Measurements from ENCODE around the gene BEAN1.

Gene BEAN1

GRCh38 chr16:66440970-66441369 lies 13.9 kb downstream of the BEAN1 start:
- Histone ChIP-seq H3K4me1 (ENCODE audit: control insufficient read depth, insufficient read depth, low read length) (no peaks in the 10 kb centered on the region), H3K9me3 (ENCODE audit: control insufficient read depth, insufficient read depth, low read depth, low read length) (no peaks in the 10 kb centered on the region), H3K27ac (ENCODE audit: extremely low read depth, low read depth, low read length) (no peak overlapping the region), H3K36me3 (ENCODE audit: control insufficient read depth in 2 of 2, insufficient read depth in 1 of 2, low read length in 2 of 2) (no peaks in the 10 kb centered on the region), H3K4me3 (ENCODE audit: low read depth, low read length) (no peak overlapping the region)
- POLR2A ChIA-PET: no interaction called here
- CTCF ChIA-PET: interaction anchor here (0.6 kb wide), 1 partner anchor 37 kb away, joined by 3 read pairs; no protein-coding TSS in a partner anchor
- TF ChIP-seq ZBTB17 (tag by site-specific recombination; IDR thresholded peaks at IDR 0.05) (no peak), ZNF138 (tag by site-specific recombination; IDR thresholded peaks at IDR 0.05; ENCODE audit: borderline replicate concordance) (no peak), ZNF704 (tag by site-specific recombination; IDR thresholded peaks at IDR 0.05) (no peak)

- ChIA-PET CTCF (interaction anchor here (0.6 to 1.0 kb wide), 2 partner anchors 36 kb away, joined by 3 read pairs; no protein-coding TSS in a partner anchor), POLR2A (no interaction called here)
- H3K27ac ChIP-seq (ENCODE audit: extremely low read depth, low read depth, low read length): no peak overlapping the region
- H3K4me3 ChIP-seq (ENCODE audit: low read depth, low read length): no peak overlapping the region
- no peaks in the 10 kb centered on the region for H3K9me3 ChIP-seq (ENCODE audit: control insufficient read depth, insufficient read depth, low read depth, low read length)
- no peak for TF ChIP-seq ZNF658 (tag by site-specific recombination; IDR thresholded peaks at IDR 0.05)
- no peak for TF ChIP-seq ZNF704 (tag by site-specific recombination; IDR thresholded peaks at IDR 0.05)
- TF ChIP-seq ZBTB10 (tag by site-specific recombination; IDR thresholded peaks at IDR 0.05): no peak
- TF ChIP-seq ZNF623 (tag by site-specific recombination; IDR thresholded peaks at IDR 0.05): no peak
- no peak for TF ChIP-seq ZNF449 (tag by site-specific recombination; IDR thresholded peaks at IDR 0.05)
- no peak for TF ChIP-seq ZNF549 (tag by site-specific recombination; IDR thresholded peaks at IDR 0.05)
- TF ChIP-seq ZNF266 (tag by site-specific recombination; IDR thresholded peaks at IDR 0.05; ENCODE audit: low read depth): no peak
- no peak for TF ChIP-seq HOXC10 (CRISPR knock-in tag; IDR thresholded peaks at IDR 0.05)
- no peak for TF ChIP-seq ZNF510 (tag by site-specific recombination; IDR thresholded peaks at IDR 0.05; ENCODE audit: insufficient replicate concordance)
- no peak for TF ChIP-seq ZNF561 (tag by site-specific recombination; IDR thresholded peaks at IDR 0.05; ENCODE audit: borderline replicate concordance)
- TF ChIP-seq BCL11A (tag by site-specific recombination; IDR thresholded peaks at IDR 0.05; ENCODE audit: low read depth): no peak
- no peak for TF ChIP-seq SP3 (tag by site-specific recombination; IDR thresholded peaks at IDR 0.05)
- TF ChIP-seq ZNF768 (tag by site-specific recombination; IDR thresholded peaks at IDR 0.05): no peak
- no peak for TF ChIP-seq ZNF707 (tag by site-specific recombination; IDR thresholded peaks at IDR 0.05)
- no peak for TF ChIP-seq ZNF239 (tag by site-specific recombination; IDR thresholded peaks at IDR 0.05)
- no peak for TF ChIP-seq GLIS1 (tag by site-specific recombination; IDR thresholded peaks at IDR 0.05)
- TF ChIP-seq ZNF274 (IDR thresholded peaks at IDR 0.05; ENCODE audit: low read length): no peak
- no peak for TF ChIP-seq ZNF274 (tag by site-specific recombination; IDR thresholded peaks at IDR 0.05; ENCODE audit: borderline replicate concordance)
- no peak for TF ChIP-seq ZNF473 (tag by site-specific recombination; IDR thresholded peaks at IDR 0.05)
- no peak for TF ChIP-seq ZNF112 (tag by site-specific recombination; IDR thresholded peaks at IDR 0.05)
- H3K36me3 ChIP-seq (ENCODE audit: control insufficient read depth in 2 of 2, insufficient read depth in 1 of 2, low read length in 2 of 2): no peaks in the 10 kb centered on the region
- H3K4me1 ChIP-seq (ENCODE audit: control insufficient read depth, insufficient read depth, low read length): no peaks in the 10 kb centered on the region
These were observed 14.7 kb downstream of the BEAN1 start for GRCh38 chr16:66441586-66442375.

Data from HEK293 (cell line).